ENCODE measurements around the gene CDC23. TPM values are rescaled to one million over a fixed set of nuclear protein-coding genes. Genes with fewer than 3 reads are reported as not detected.

CDC23 gene
- total RNA-seq, 1 experiment from 2014 or later: 41.3 TPM

- Histone ChIP-seq H3K56ac (ENCODE audit: insufficient read length, low read depth, low read length) (no peak overlapping the region), H3T11ph (ENCODE audit: low read length) (no peak overlapping the region), H3K27ac (ENCODE audit: insufficient read length, low read depth, low read length) (no peak overlapping the region), H4K5ac (ENCODE audit: insufficient read length, low read depth, low read length) (no peak overlapping the region), H3K23ac (ENCODE audit: insufficient read length, low read depth, low read length) (no peak overlapping the region), H3K14ac (ENCODE audit: insufficient read depth, low read length) (no peak overlapping the region), H2BK15ac (ENCODE audit: low read depth, low read length) (no peak overlapping the region), H3K79me2 (ENCODE audit: insufficient read depth, low read length) (no peaks in the 10 kb centered on the region), H2BK20ac (ENCODE audit: low read depth, low read length, poor library complexity, severe bottlenecking) (no peak overlapping the region), H3K4me2 (ENCODE audit: insufficient read depth, insufficient read length, low read length) (no peak overlapping the region), H3K9me3 (ENCODE audit: control insufficient read depth, low read depth, low read length) (no peaks in the 10 kb centered on the region), H4K91ac (ENCODE audit: insufficient read length, low read depth, low read length) (no peak overlapping the region), H4K20me1 (ENCODE audit: control insufficient read depth, insufficient read depth, insufficient read length) (no peaks in the 10 kb centered on the region), H4K8ac (replicated peaks; ENCODE audit: insufficient read length, low read depth, low read length) (no peak overlapping the region), H2BK120ac (ENCODE audit: low read depth, low read length, poor library complexity, severe bottlenecking) (no peak overlapping the region), H2BK12ac (ENCODE audit: insufficient read length, low read depth, low read length) (no peak overlapping the region), H3K23me2 (ENCODE audit: insufficient read length, low read depth, low read length, poor library complexity, severe bottlenecking) (no peaks in the 10 kb centered on the region), H3K4me1 (ENCODE audit: insufficient read depth, low read length) (no peaks in the 10 kb centered on the region), H3K18ac (ENCODE audit: insufficient read length, low read depth, low read length) (no peak overlapping the region), H3K9ac (ENCODE audit: extremely low read depth, insufficient read length, low read length) (no peak overlapping the region), H2AFZ (ENCODE audit: low read length) (no peak overlapping the region), H3K79me1 (ENCODE audit: insufficient read depth, low read depth, low read length, poor library complexity, severe bottlenecking) (no peaks in the 10 kb centered on the region), H3K27me3 (ENCODE audit: insufficient read depth, low read length) (no peaks in the 10 kb centered on the region), H2AK5ac (ENCODE audit: insufficient read length, low read length) (no peak overlapping the region), H3K4ac (ENCODE audit: low read depth, low read length) (no peak overlapping the region), H2BK5ac (ENCODE audit: insufficient read length, low read length) (no peak overlapping the region)
- no peaks in the 10 kb centered on the region for H3K4me1 Mint-ChIP-seq
- no peaks in the 10 kb centered on the region for H3K9me3 Mint-ChIP-seq
- no peak overlapping the region for H3K4me3 Mint-ChIP-seq
- no peak overlapping the region for H3K27ac Mint-ChIP-seq
- TF ChIP-seq CTCF (conservative IDR thresholded peaks at IDR 0.05): no peak
- DNase-seq: no peak
- H3K27me3 Mint-ChIP-seq (ENCODE audit: low read depth): no peaks in the 10 kb centered on the region
- peaks cover 61 to 95% (median 95%) of the 10 kb centered on the region in 3 experiments; a peak in 6 of 7 replicates for H3K36me3 Mint-ChIP-seq (ENCODE audit: insufficient read depth in 1 of 3, low read depth in 3 of 3)
These were observed 49.4 kb downstream of the CDC23 start for GRCh38 chr5:138163721-138164120.

All from H9 (cell line).